Neural cell (in vitro differentiated cells): Measurements from ENCODE around the gene HOXC13.

Source experiments
- EZH2 ChIP-seq: fragments of 200-600, 300-800 bp; shearing (Covaris generic), sonication (generic); IDR thresholded peaks from 2 replicates; pipeline ENCODE4 v1.6.1; 2014; ENCODE audit warnings: antibody characterized with exemption, low read length, borderline replicate concordance, mild to moderate bottlenecking; ENCODE audit not compliant: insufficient read depth, poor library complexity, severe bottlenecking
- POLR2AphosphoS5 ChIP-seq: IDR thresholded peaks from 2 replicates; pipeline ENCODE4 v1.6.1; 2012
- SMC3 ChIP-seq: fragments of 450-650 bp; conservative IDR thresholded peaks from 2 replicates; pipeline ENCODE4 v1.6.1; 2014; ENCODE audit warnings: antibody characterized with exemption, mild to moderate bottlenecking, moderate library complexity; ENCODE audit not compliant: poor library complexity
- TAF1 ChIP-seq: IDR thresholded peaks from 2 replicates; pipeline ENCODE4 v1.6.1; 2012; ENCODE audit warnings: low read depth
- TF ChIP-seq, protein P1 (sequence below): fragments of 450-650 bp; IDR thresholded peaks from 2 replicates; pipeline ENCODE4 v1.5.1; 2014; ENCODE audit warnings: antibody characterized with exemption, mild to moderate bottlenecking, moderate library complexity; ENCODE audit not compliant: poor library complexity, severe bottlenecking

- TF ChIP-seq, protein P1, sequence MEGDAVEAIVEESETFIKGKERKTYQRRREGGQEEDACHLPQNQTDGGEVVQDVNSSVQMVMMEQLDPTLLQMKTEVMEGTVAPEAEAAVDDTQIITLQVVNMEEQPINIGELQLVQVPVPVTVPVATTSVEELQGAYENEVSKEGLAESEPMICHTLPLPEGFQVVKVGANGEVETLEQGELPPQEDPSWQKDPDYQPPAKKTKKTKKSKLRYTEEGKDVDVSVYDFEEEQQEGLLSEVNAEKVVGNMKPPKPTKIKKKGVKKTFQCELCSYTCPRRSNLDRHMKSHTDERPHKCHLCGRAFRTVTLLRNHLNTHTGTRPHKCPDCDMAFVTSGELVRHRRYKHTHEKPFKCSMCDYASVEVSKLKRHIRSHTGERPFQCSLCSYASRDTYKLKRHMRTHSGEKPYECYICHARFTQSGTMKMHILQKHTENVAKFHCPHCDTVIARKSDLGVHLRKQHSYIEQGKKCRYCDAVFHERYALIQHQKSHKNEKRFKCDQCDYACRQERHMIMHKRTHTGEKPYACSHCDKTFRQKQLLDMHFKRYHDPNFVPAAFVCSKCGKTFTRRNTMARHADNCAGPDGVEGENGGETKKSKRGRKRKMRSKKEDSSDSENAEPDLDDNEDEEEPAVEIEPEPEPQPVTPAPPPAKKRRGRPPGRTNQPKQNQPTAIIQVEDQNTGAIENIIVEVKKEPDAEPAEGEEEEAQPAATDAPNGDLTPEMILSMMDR = no peak
- TF ChIP-seq EZH2 (no peak), TAF1 (no peak), SMC3 (no peak), POLR2AphosphoS5 (no peak)
Observed at GRCh38 chr12:53944907-53945847, 6.5 kb downstream of the HOXC13 start.
